ENCODE results near the gene DCAF8. TPM values are rescaled to one million over a fixed set of nuclear protein-coding genes. Genes with fewer than 3 reads are reported as not detected.
A peak's percentile ranks its signal among the peaks of the same experiment; 100 is the strongest.

DCAF8 gene
- total RNA-seq, 2 donors from 2014 or later = 185 to 238 TPM

DNA sequence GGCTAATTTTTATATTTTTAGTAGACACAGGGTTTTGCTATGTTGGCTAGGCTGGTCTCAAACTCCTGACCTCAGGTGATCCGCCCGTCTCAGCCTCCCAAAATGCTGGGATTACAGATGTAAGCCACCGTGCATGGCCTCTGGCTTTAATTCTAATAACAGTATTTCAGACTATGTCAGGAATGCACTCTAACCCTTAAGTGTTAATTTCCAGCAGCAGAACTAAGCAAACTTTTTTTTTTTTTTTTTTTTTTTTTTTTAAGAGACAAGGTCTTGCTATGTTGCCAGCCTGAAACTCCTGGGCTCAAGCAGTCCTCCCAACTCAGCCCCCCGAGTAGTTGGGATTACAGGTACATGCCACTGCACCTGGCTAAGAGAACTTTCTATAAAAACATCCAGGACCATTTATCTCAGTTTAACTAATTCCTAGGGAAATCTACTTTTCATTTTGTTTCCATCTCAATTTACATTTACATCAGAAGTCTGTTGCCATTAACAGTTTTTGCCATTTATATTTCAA is 6.5 kb downstream of the DCAF8 start:
- TF ChIP-seq, protein P1, sequence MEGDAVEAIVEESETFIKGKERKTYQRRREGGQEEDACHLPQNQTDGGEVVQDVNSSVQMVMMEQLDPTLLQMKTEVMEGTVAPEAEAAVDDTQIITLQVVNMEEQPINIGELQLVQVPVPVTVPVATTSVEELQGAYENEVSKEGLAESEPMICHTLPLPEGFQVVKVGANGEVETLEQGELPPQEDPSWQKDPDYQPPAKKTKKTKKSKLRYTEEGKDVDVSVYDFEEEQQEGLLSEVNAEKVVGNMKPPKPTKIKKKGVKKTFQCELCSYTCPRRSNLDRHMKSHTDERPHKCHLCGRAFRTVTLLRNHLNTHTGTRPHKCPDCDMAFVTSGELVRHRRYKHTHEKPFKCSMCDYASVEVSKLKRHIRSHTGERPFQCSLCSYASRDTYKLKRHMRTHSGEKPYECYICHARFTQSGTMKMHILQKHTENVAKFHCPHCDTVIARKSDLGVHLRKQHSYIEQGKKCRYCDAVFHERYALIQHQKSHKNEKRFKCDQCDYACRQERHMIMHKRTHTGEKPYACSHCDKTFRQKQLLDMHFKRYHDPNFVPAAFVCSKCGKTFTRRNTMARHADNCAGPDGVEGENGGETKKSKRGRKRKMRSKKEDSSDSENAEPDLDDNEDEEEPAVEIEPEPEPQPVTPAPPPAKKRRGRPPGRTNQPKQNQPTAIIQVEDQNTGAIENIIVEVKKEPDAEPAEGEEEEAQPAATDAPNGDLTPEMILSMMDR (conservative IDR thresholded peaks at IDR 0.05) = no peak
- H3K4me1 Mint-ChIP-seq = peaks cover 48% of the 10 kb centered on the region
- no peaks in the 10 kb centered on the region for H3K27me3 ChIP-seq (ENCODE audit: control insufficient read depth, insufficient read depth, low read length, poor library complexity, severe bottlenecking)
- no peak overlapping the region for H3K4me3 ChIP-seq (ENCODE audit: low read length)
- H3K9ac ChIP-seq (ENCODE audit: extremely low read depth, low read length, poor library complexity, severe bottlenecking) = no peak overlapping the region
- peak overlapping the region; percentile 61 for H3K27ac Mint-ChIP-seq
- H3K9me3 ChIP-seq (ENCODE audit: control insufficient read depth, low read length) = no peaks in the 10 kb centered on the region
- H3K4me1 ChIP-seq (ENCODE audit: control insufficient read depth, insufficient read depth, low read length) = peaks cover 6% of the 10 kb centered on the region
- no peaks in the 10 kb centered on the region for H3K9me3 Mint-ChIP-seq
- DNase-seq = no peak
- H3K36me3 ChIP-seq (ENCODE audit: control insufficient read depth, insufficient read depth, low read length) = peaks cover 29% of the 10 kb centered on the region
- no peaks in the 10 kb centered on the region for H3K27me3 Mint-ChIP-seq (ENCODE audit: insufficient read depth)
- H3K36me3 Mint-ChIP-seq (ENCODE audit: low read depth) = peaks cover 39% of the 10 kb centered on the region
- 94% methylated on average over 4 of the region's 4 CpGs; no CpG with 5 or more reads in 1 of the 2 experiments for WGBS, 2 experiments (ENCODE audit: insufficient coverage in 1 of 2, insufficient read length in 1 of 2)
- H3K4me3 Mint-ChIP-seq = no peak overlapping the region
- no peak overlapping the region for H3K27ac ChIP-seq (ENCODE audit: low read depth, low read length)

DNA sequence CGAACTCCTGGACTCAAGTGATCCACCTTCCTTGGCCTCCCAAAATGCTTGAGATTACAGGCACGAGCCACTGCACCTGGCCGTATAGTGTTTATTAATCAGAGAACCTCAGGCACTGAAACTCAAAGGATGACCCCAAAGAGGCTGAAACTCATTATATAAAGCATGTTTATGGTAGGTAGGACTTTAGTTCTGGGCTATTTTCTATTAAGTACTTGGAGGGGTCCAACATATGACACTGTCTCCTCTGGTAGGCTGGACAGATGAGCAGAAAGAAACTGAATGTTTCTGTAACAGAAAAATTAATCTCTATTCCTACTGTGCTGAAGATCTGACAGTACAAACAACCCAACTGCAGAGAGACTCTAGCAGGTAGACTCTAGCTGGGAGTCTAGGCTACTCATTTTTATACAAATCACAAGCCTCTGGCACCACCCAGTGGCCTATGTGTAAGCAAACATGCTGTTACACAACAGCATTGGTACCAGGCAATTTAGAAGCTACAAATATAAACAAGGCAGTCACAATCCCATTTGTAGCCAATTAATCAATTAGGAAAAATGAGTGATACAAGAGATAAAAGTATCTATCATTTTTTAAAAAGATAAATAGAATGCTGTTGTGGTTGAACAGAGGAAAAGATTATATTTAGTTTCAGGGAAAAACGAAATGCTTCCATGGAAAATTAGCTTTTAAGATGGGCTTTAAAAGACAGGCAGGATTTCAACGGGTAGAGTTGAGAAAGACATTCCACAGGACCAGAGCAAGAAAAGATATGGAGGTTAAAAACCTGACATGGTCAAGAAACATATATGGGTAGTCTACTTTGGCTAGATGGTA is 10.4 kb downstream of the DCAF8 start:
- Mint-ChIP-seq H3K4me3 (no peak overlapping the region), H3K27ac (peak overlapping the region; percentile 41)
- H3K27ac ChIP-seq (ENCODE audit: low read depth, low read length) = no peak overlapping the region

DNA sequence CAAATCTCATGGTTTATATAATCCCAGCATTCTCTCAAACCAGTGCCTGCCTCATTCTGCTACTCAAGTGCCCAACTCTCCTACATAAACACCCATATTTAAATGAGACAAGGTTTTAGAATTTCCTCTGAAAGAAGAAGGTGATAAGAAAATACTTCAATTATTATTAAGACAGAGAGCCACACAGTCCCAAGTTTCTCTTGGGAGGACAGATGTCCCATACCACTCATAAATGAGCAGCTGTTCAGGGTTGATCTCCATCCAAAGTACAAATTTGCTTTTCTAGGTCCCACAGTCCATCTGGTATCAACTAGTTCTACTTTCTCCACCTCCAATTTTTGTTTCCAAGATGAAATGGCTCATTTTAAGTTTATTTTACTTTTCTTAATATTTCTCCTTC is 11.3 kb downstream of the DCAF8 start:
- Mint-ChIP-seq H3K9me3 (no peaks in the 10 kb centered on the region), H3K4me3 (no peak overlapping the region), H3K36me3 (ENCODE audit: low read depth) (peaks cover 36% of the 10 kb centered on the region), H3K27me3 (ENCODE audit: insufficient read depth) (no peaks in the 10 kb centered on the region), H3K27ac (peak overlapping the region; percentile 8), H3K4me1 (peaks cover 20% of the 10 kb centered on the region)
- H3K27me3 ChIP-seq (ENCODE audit: control insufficient read depth, insufficient read depth, low read length, poor library complexity, severe bottlenecking) = no peaks in the 10 kb centered on the region
- no peaks in the 10 kb centered on the region for H3K9me3 ChIP-seq (ENCODE audit: control insufficient read depth, low read length)
- H3K4me1 ChIP-seq (ENCODE audit: control insufficient read depth, insufficient read depth, low read length) = no peaks in the 10 kb centered on the region
- H3K4me3 ChIP-seq (ENCODE audit: low read length) = no peak overlapping the region
- peaks cover 44% of the 10 kb centered on the region for H3K36me3 ChIP-seq (ENCODE audit: control insufficient read depth, insufficient read depth, low read length)
- H3K9ac ChIP-seq (ENCODE audit: extremely low read depth, low read length, poor library complexity, severe bottlenecking) = no peak overlapping the region
- H3K27ac ChIP-seq (ENCODE audit: low read depth, low read length) = no peak overlapping the region
- DNase-seq = no peak
- TF ChIP-seq, protein P1 (conservative IDR thresholded peaks at IDR 0.05) = no peak

More for the DNA sequence above, 10.4 kb downstream of the DCAF8 start:
- Histone ChIP-seq H3K4me1 (ENCODE audit: control insufficient read depth, insufficient read depth, low read length) (no peaks in the 10 kb centered on the region), H3K4me3 (ENCODE audit: low read length) (no peak overlapping the region), H3K9ac (ENCODE audit: extremely low read depth, low read length, poor library complexity, severe bottlenecking) (no peak overlapping the region), H3K36me3 (ENCODE audit: control insufficient read depth, insufficient read depth, low read length) (peaks cover 44% of the 10 kb centered on the region), H3K27me3 (ENCODE audit: control insufficient read depth, insufficient read depth, low read length, poor library complexity, severe bottlenecking) (no peaks in the 10 kb centered on the region), H3K9me3 (ENCODE audit: control insufficient read depth, low read length) (no peaks in the 10 kb centered on the region)
- peak; percentile 79 for DNase-seq
- peaks cover 24% of the 10 kb centered on the region for H3K4me1 Mint-ChIP-seq
- H3K36me3 Mint-ChIP-seq (ENCODE audit: low read depth) = peaks cover 35% of the 10 kb centered on the region
- TF ChIP-seq, protein P1 (conservative IDR thresholded peaks at IDR 0.05) = peak; percentile 86
- WGBS, 2 experiments (ENCODE audit: insufficient coverage in 1 of 2, insufficient read length in 1 of 2) = 83 to 85% methylated on average over 5 of the region's 5 CpGs
- no peaks in the 10 kb centered on the region for H3K27me3 Mint-ChIP-seq (ENCODE audit: insufficient read depth)
- no peaks in the 10 kb centered on the region for H3K9me3 Mint-ChIP-seq
